ENCODE measurements around the gene PUM1. TPM values are rescaled to one million over a fixed set of nuclear protein-coding genes. Genes with fewer than 3 reads are reported as not detected.

Gene PUM1
- total and polyA plus RNA-seq, 2 of the 8 experiments (the other 6 are each of a cell fraction or from before 2014, with no cell fraction given), result 122 to 177 TPM

DNA sequence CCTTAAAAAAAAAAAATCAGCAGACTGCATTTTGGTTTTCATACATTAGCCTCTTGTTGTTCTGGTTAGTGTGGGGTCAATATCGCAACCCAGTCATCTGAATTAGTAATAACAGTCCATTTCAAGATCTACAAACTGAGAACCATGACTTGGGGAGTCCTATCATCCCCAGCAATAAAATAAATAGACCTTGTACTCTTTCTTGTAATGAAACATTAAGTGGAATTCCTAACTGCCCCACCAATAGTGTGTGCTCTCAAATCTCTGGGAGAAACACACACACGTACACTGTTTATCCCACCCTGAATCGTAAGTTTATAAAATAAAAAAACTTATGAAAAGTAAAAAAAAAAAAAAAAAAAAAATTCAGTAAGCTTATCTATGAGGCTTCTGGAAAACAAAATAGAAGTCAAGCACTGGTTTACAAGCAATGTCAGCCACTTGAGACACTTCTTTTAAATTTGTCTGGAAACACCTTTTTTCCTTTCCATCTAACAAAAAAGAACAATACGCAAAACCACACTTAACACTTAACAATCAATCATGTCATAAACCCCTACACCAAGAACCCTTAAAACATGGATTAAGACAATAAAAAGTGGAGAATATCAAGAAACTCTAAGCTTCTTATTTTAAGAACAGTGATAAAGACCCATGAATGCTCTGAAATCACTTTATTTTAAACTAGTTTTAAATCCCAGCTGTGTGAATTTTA lies 53.1 kb downstream of the PUM1 start:
- FAIRE-seq, result no peak
- H3K79me2 ChIP-seq (ENCODE audit: control insufficient read depth in 1 of 2, insufficient read depth in 2 of 2, low read length in 2 of 2), result peaks cover 36 to 98% of the 10 kb centered on the region in 2 experiments
- CTCF ChIA-PET (ENCODE audit: partially characterized antibody), result interaction anchor here (0.6 to 2.2 kb wide), 5 partner anchors 11 to 99 kb away, joined by 3 to 10 read pairs (median 3); no protein-coding TSS in a partner anchor

More for the DNA sequence above, 53.1 kb downstream of the PUM1 start:
- Histone ChIP-seq H2BK5ac (ENCODE audit: low read depth, low read length) (no peak overlapping the region), H3K14ac (ENCODE audit: insufficient read length) (no peak overlapping the region), H3K36me3 (ENCODE audit: control insufficient read depth in 2 of 4, insufficient read depth in 4 of 4, low read length in 3 of 4) (peaks cover 0 to 5% (median 0%) of the 10 kb centered on the region in 4 experiments; a peak in 1 of 8 replicates), H3K27me3 (replicated peaks in 1 of 4; ENCODE audit: control insufficient read depth in 3 of 4, extremely low read depth in 1 of 4, insufficient read depth in 3 of 4, low read length in 3 of 4) (no peaks in the 10 kb centered on the region), H2BK15ac (ENCODE audit: low read length) (no peak overlapping the region), H3K4me3 (ENCODE audit: extremely low read depth in 1 of 4, insufficient read depth in 2 of 4, low read depth in 3 of 4, low read length in 4 of 4) (no peak overlapping the region), H2AK5ac (ENCODE audit: low read depth, low read length) (no peak overlapping the region), H3K9me3 (ENCODE audit: insufficient read depth in 2 of 2, low read depth in 1 of 2, low read length in 1 of 2) (no peaks in the 10 kb centered on the region), H2BK120ac (replicated peaks; ENCODE audit: low read depth, low read length) (no peak overlapping the region), H3K23me2 (ENCODE audit: low read depth, low read length) (no peaks in the 10 kb centered on the region), H3K27ac (ENCODE audit: low read depth, low read length) (no peak overlapping the region), H4K5ac (ENCODE audit: insufficient read length, low read depth, low read length) (no peak overlapping the region), H4K91ac (replicated peaks; ENCODE audit: insufficient read length, low read length) (no peak overlapping the region), H3K9ac (replicated peaks in 1 of 4; ENCODE audit: extremely low read depth in 1 of 4, low read depth in 3 of 4, low read length in 3 of 4) (no peak overlapping the region), H3K4me1 (replicated peaks in 1 of 4; ENCODE audit: control insufficient read depth in 3 of 4, insufficient read depth in 4 of 4, low read length in 3 of 4) (peaks cover 0 to 5% (median 1%) of the 10 kb centered on the region in 4 experiments; a peak in 4 of 7 replicates), H3K79me1 (ENCODE audit: low read depth, low read length) (peaks cover 8% of the 10 kb centered on the region), H2BK12ac (ENCODE audit: low read depth, low read length) (no peak overlapping the region), H4K20me1 (replicated peaks in 1 of 2; ENCODE audit: control insufficient read depth in 1 of 2, insufficient read depth in 2 of 2, low read length in 2 of 2) (peaks cover 30 to 42% of the 10 kb centered on the region in 2 experiments), H3K4me2 (ENCODE audit: insufficient read depth in 1 of 2, low read depth in 2 of 2, low read length in 2 of 2) (no peak overlapping the region), H2AFZ (ENCODE audit: low read length) (no peak overlapping the region), H3K23ac (ENCODE audit: insufficient read length) (no peak overlapping the region), H2BK20ac (ENCODE audit: low read length) (no peak overlapping the region), H3K18ac (ENCODE audit: extremely low read depth, low read length) (no peak overlapping the region), H4K8ac (ENCODE audit: extremely low read depth, insufficient read depth, low read length) (no peak overlapping the region), H3K56ac (replicated peaks; ENCODE audit: insufficient read length, low read depth, low read length) (no peak overlapping the region), H3K4ac (replicated peaks; ENCODE audit: insufficient read length, low read depth, low read length) (no peak overlapping the region)
- POLR2A ChIA-PET (ENCODE audit: partially characterized antibody), result interaction anchor here (0.9 to 2.0 kb wide), 5 partner anchors 11 to 53 kb away, joined by 3 to 5 read pairs (median 5); partner anchors contain the start of gene PUM1
- 96 to 100% methylated on average over 1 to 4 of the region's 4 CpGs for WGBS, 2 experiments (ENCODE audit: extremely low coverage in 1 of 2, insufficient coverage in 1 of 2, insufficient read length in 1 of 2, insufficient replicate concordance in 2 of 2, low coverage in 1 of 2, low lambda C conversion rate in 2 of 2, missing lambda C conversion rate in 1 of 2)
- DNase-seq (ENCODE audit: low read depth in 1 of 2, low spot score in 2 of 2), result no peak

Measured in H1 (cell line).